HepG2 (cell line): Measurements from ENCODE around the gene HDAC5. TPM values are rescaled to one million over a fixed set of nuclear protein-coding genes. Genes with fewer than 3 reads are reported as not detected.

Source experiments
- ATAC-seq: fragments of 200-7000 bp; cut with Tn5 transposase; 3 replicates; pipeline ENCODE4 v1.9.1; 2020; ENCODE audit warnings: mild to moderate bottlenecking, moderate library complexity
- BruUV-seq: library from RNA; stranded (reverse); fragments of 400-500 nt; replicated peaks from 2 replicates; lab custom pipeline; 2021; lab: Mats Ljungman, UMichigan
- CTCF ChIA-PET: fragments of 300-600 bp; formaldehyde crosslinking; extraction: SDS; loops from one replicate; lab custom pipeline; 2021; ENCODE audit warnings: low total read pairs, inconsistent platforms, low intra/inter-chr PET ratio; lab: Yijun Ruan, JAX
- POLR2A ChIA-PET: fragments of 350-600 bp; sonication (Branson Sonifier 250); formaldehyde crosslinking; loops from one replicate; lab custom pipeline; 2020; ENCODE audit warnings: antibody characterized with exemption, inconsistent platforms; lab: Yijun Ruan, JAX
- DNase-seq: peaks from one replicate; pipeline ENCODE4 v3.0.0-alpha.2; 2015; ENCODE audit warnings: low spot score
- FAIRE-seq: peaks from 3 replicates; lab custom pipeline; 2011; peaks lifted over from hg19 to GRCh38; lab: Jason Lieb, UNC
- H2AFZ ChIP-seq: one replicate; pipeline ENCODE4 v1.6.1; 2011; ENCODE audit warnings: low read length, inconsistent platforms
- H3K27ac ChIP-seq: fragments of 300-600 bp; 3 replicates; pipeline ENCODE4 v1.8.0; 2011; ENCODE audit warnings: mixed run types, mild to moderate bottlenecking, mixed read lengths, low read length, inconsistent platforms; ENCODE audit not compliant: insufficient read depth; ENCODE audit errors: extremely low read length
- H3K27me3 ChIP-seq, 2 experiments: fragments of 200-600 bp in 1 of 2; 2 replicates in 1 of 2; 3 replicates in 1 of 2; pipeline versions ENCODE4 v1.6.0 to v1.8.0; 2011; ENCODE audit warnings: low read length in 2 of 2, mild to moderate bottlenecking in 2 of 2, moderate library complexity in 2 of 2, inconsistent platforms in 1 of 2; ENCODE audit not compliant: insufficient read depth in 2 of 2, control insufficient read depth in 1 of 2
- H3K36me3 ChIP-seq, 2 experiments: fragments of 200-600 bp in 1 of 2; replicated peaks in 1 of 2; 2 replicates in 1 of 2; 3 replicates in 1 of 2; pipeline versions ENCODE4 v1.5.1 to v1.8.0; 2011; ENCODE audit warnings: low read length in 2 of 2, inconsistent platforms in 1 of 2; ENCODE audit not compliant: insufficient read depth in 2 of 2, control insufficient read depth in 1 of 2
- H3K4me1 ChIP-seq: 2 replicates; pipeline ENCODE4 v1.5.1; 2012; ENCODE audit warnings: low read length, inconsistent platforms; ENCODE audit not compliant: insufficient read depth
- H3K4me2 ChIP-seq: 2 replicates; pipeline ENCODE4 v1.6.0; 2011; ENCODE audit warnings: low read depth, low read length, inconsistent platforms
- H3K4me3 ChIP-seq, 3 experiments: fragments of 200-600 bp in 1 of 3; sonication (generic), shearing (Covaris generic) in 1 of 3; replicated peaks in 1 of 3; 2 replicates each; pipeline ENCODE4 v1.5.1; 2011 to 2016; ENCODE audit warnings: low read length in 3 of 3, inconsistent platforms in 2 of 3, low read depth in 2 of 3, mild to moderate bottlenecking in 2 of 3, control low read depth in 1 of 3, mixed read lengths in 1 of 3; ENCODE audit not compliant: insufficient read depth in 1 of 3
- H3K79me2 ChIP-seq: one replicate; pipeline ENCODE4 v1.6.1; 2011; ENCODE audit warnings: low read length, inconsistent platforms; ENCODE audit not compliant: insufficient read depth
- H3K9ac ChIP-seq: 2 replicates; pipeline ENCODE4 v1.6.0; 2011; ENCODE audit warnings: mild to moderate bottlenecking, low read depth, low read length, inconsistent platforms; ENCODE audit not compliant: insufficient read depth
- H3K9me3 ChIP-seq: 2 replicates; pipeline ENCODE4 v1.5.1; 2012; ENCODE audit warnings: mild to moderate bottlenecking, low read length
- H4K20me1 ChIP-seq: 2 replicates; pipeline ENCODE4 v1.6.0; 2011; ENCODE audit warnings: inconsistent platforms, mild to moderate bottlenecking, low read length, moderate library complexity; ENCODE audit not compliant: insufficient read depth
- BATF2 ChIP-seq: sonication (generic); formaldehyde crosslinking; IDR thresholded peaks from 2 replicates; pipeline ENCODE4 v1.8.0; 2022; ENCODE audit warnings: mild to moderate bottlenecking, missing genetic modification reagents, moderate library complexity
- E2F5 ChIP-seq: sonication (generic); formaldehyde crosslinking; conservative IDR thresholded peaks from 2 replicates; pipeline ENCODE4 v1.4.0; 2020; ENCODE audit warnings: missing genetic modification reagents
- EEA1 ChIP-seq: sonication (generic); formaldehyde crosslinking; IDR thresholded peaks from 2 replicates; pipeline ENCODE4 v1.5.1; 2020; ENCODE audit warnings: mild to moderate bottlenecking, missing genetic modification reagents, borderline replicate concordance
- HNRNPL ChIP-seq: fragments of 200-400 bp; formaldehyde crosslinking; IDR thresholded peaks from 2 replicates; pipeline ENCODE4 v1.6.1; 2017; ENCODE audit warnings: mild to moderate bottlenecking, low read depth, low read length
- MAFG ChIP-seq: sonication (generic); formaldehyde crosslinking; IDR thresholded peaks from 2 replicates; pipeline ENCODE4 v1.5.1; 2020; ENCODE audit warnings: mild to moderate bottlenecking, missing genetic modification reagents
- NFATC3 ChIP-seq: sonication (generic); formaldehyde crosslinking; IDR thresholded peaks from 2 replicates; pipeline ENCODE4 v1.5.1; 2020; ENCODE audit warnings: mild to moderate bottlenecking, missing genetic modification reagents
- SP5 ChIP-seq: IDR thresholded peaks from 2 replicates; pipeline ENCODE4 v1.6.1; 2016; ENCODE audit warnings: low read depth, borderline replicate concordance
- TBL1XR1 ChIP-seq: fragments of 150-350 bp; IDR thresholded peaks from 2 replicates; pipeline ENCODE4 v1.6.1; 2014; ENCODE audit warnings: borderline replicate concordance, low read length; ENCODE audit not compliant: partially characterized antibody
- ZBTB33 ChIP-seq: sonication (generic); formaldehyde crosslinking; IDR thresholded peaks from 2 replicates; pipeline ENCODE4 v1.4.0; 2020; ENCODE audit warnings: missing genetic modification reagents
- ZMYM2 ChIP-seq: sonication (generic); formaldehyde crosslinking; IDR thresholded peaks from 2 replicates; pipeline ENCODE4 v1.8.0; 2022; ENCODE audit warnings: mild to moderate bottlenecking, missing genetic modification reagents
- ZNF18 ChIP-seq: sonication (generic); formaldehyde crosslinking; IDR thresholded peaks from 2 replicates; pipeline ENCODE4 v1.8.0; 2022; ENCODE audit warnings: mild to moderate bottlenecking, missing genetic modification reagents; ENCODE audit not compliant: insufficient replicate concordance
- ZNF629 ChIP-seq: sonication (generic); formaldehyde crosslinking; conservative IDR thresholded peaks from 2 replicates; pipeline ENCODE4 v1.5.0; 2020; ENCODE audit warnings: missing genetic modification reagents
- ZNF790 ChIP-seq: sonication (generic); formaldehyde crosslinking; IDR thresholded peaks from 2 replicates; pipeline ENCODE4 v1.8.0; 2022; ENCODE audit warnings: missing genetic modification reagents, mild to moderate bottlenecking, borderline replicate concordance
- ZSCAN22 ChIP-seq: sonication (generic); formaldehyde crosslinking; IDR thresholded peaks from 2 replicates; pipeline ENCODE4 v1.4.0; 2020; ENCODE audit warnings: mild to moderate bottlenecking, missing genetic modification reagents
- WGBS: methylation state at CpG from one replicate; pipeline ENCODE4 v1.1.6; 2017; ENCODE audit warnings: low lambda C conversion rate; 5-methylcytosine and 5-hydroxymethylcytosine counted together
- in situ Hi-C: cut with HindIII; loops from 2 replicates; pipeline ENCODE4 v1.10.0; 2017; ENCODE audit warnings: low pct_unique_long_range_greater_than_20kb; ENCODE audit not compliant: extremely low pct_ligation_motif_present
- intact Hi-C: fragments of 100-400 bp; cut with micrococcal nuclease; formaldehyde crosslinking; loops from one replicate; pipeline ENCODE4 v1.10.0; 2022; ENCODE audit not compliant: unreplicated experiment
- polyA plus RNA-seq, 8 experiments: library from polyadenylated mRNA; depleted of rRNA in 3 of 8; stranded (reverse) in 7 of 8; unstranded in 1 of 8; fragments of >200 nt; fragmentation: Illumina TruSeq in 4 of 8; extraction: Trizol in 4 of 8; gene quantifications; 2 replicates each; pipeline versions ENCODE4 v1.2.1 to v1.2.3, GENCODE V29; 2011 to 2016; ENCODE audit warnings: low read depth in 4 of 8, missing spikeins in 1 of 8, mixed read lengths in 1 of 8; ENCODE audit not compliant: insufficient read depth in 1 of 8
- total RNA-seq, 5 experiments: library from RNA; depleted of rRNA; stranded (reverse); fragments of >200 nt; fragmentation: Illumina TruSeq; extraction: Trizol; gene quantifications; 2 replicates each; pipeline ENCODE4 v1.2.3, GENCODE V29; 2016; ENCODE audit warnings: low read depth in 1 of 5

The HDAC5 gene
- total and polyA plus RNA-seq, 2 of the 13 experiments (the other 11 are each of a cell fraction or from before 2014, with no cell fraction given), result 46.4 to 85.4 TPM

GRCh38 chr17:44069974-44070454, 53.4 kb downstream of the HDAC5 start:
- WGBS, result 74% methylated on average over 7 of the region's 7 CpGs
- Histone ChIP-seq H3K9me3 (no peaks in the 10 kb centered on the region), H3K9ac (peak overlapping the region; percentile 72), H4K20me1 (no peaks in the 10 kb centered on the region; the same call in 1 of the 2 replicates), H3K36me3 (peaks cover 1 to 10% of the 10 kb centered on the region in 2 experiments; a peak in 4 of 5 replicates), H3K79me2 (peaks cover 24% of the 10 kb centered on the region), H3K27me3 (peaks cover 0 to 3% of the 10 kb centered on the region in 2 experiments; a peak in 1 of 5 replicates), H2AFZ (no peak overlapping the region), H3K4me2 (peak overlapping the region; percentile 81), H3K4me1 (peaks cover 40% of the 10 kb centered on the region), H3K27ac (peak overlapping the region; percentile 88), H3K4me3 (peak overlapping the region; percentile 40 to 96 (median 77); a peak in 5 of 6 replicates)
- DNase-seq, result no peak
- no peak for FAIRE-seq
- in situ Hi-C loops, result no loop called here
- BruUV-seq, result TSS peak; percentile 38
- no peak for ATAC-seq
- intact Hi-C loops, result loop anchor here (1.0 to 2.0 kb wide), 2 partner anchors 21 to 41 kb away; no protein-coding TSS in a partner anchor
- POLR2A ChIA-PET, result interaction anchor here (0.6 to 4.6 kb wide), 15 partner anchors 14 to 1244 kb away, joined by 3 to 16 read pairs (median 6); partner anchors contain the start of genes HDAC5, TMEM101, TMUB2 and UBTF
- CTCF ChIA-PET, result no interaction called here
- TF ChIP-seq TBL1XR1, result no peak
- no peak for TF ChIP-seq MAFG
- TF ChIP-seq E2F5 (CRISPR knock-in tag), result no peak
- no peak for TF ChIP-seq ZNF629 (CRISPR knock-in tag)
- no peak for TF ChIP-seq SP5 (CRISPR knock-in tag)
- peak; percentile 19 for TF ChIP-seq ZNF18
- TF ChIP-seq EEA1 (CRISPR knock-in tag), result peak; percentile 21; the same call in 1 of the 2 replicates
- TF ChIP-seq ZBTB33 (CRISPR knock-in tag), result 0 out of 2 replicates have a peak, but pooled peaks have one; percentile 28
- no peak for TF ChIP-seq ZNF790 (CRISPR knock-in tag)
- TF ChIP-seq NFATC3 (CRISPR knock-in tag), result 0 out of 2 replicates have a peak, but pooled peaks have one; percentile 2
- no peak for TF ChIP-seq BATF2 (CRISPR knock-in tag)
- TF ChIP-seq HNRNPL, result no peak
- no peak for TF ChIP-seq ZSCAN22 (CRISPR knock-in tag)
- TF ChIP-seq ZMYM2 (CRISPR knock-in tag), result 0 out of 2 replicates have a peak, but pooled peaks have one; percentile 8
